Right ventricle myocardium inferior (tissue), 1 donor: Measurements from ENCODE around the gene WFIKKN1. TPM values are rescaled to one million over a fixed set of nuclear protein-coding genes. Genes with fewer than 3 reads are reported as not detected.

ENCODE experiments used
- ATAC-seq: fragments of 200-7000 bp; cut with Tn5 transposase; one replicate; pipeline ENCODE4 v1.9.1; 2020; ENCODE audit warnings: mild to moderate bottlenecking, moderate library complexity
- DNase-seq: peaks from one replicate; pipeline ENCODE4 v3.0.0; 2021; ENCODE audit errors: missing footprints
- intact Hi-C: fragments of 100-400 bp; cut with DNase I; formaldehyde crosslinking; loops from one replicate; pipeline ENCODE4 v1.11.0; 2022
- total RNA-seq: library from RNA; stranded (reverse); fragmentation: NEBNext Ultra II Directional; extraction: Animal tissue kit (Norgen Biotek cat#: 25700); gene quantifications from one replicate; pipeline ENCODE4 v1.2.1, GENCODE V29; 2021
- donor health status: DM: no; HTN: yes; CAD: no; lungs with severe emphysema.

WFIKKN1 gene
- total RNA-seq, 1 donor from 2014 or later = 0.16 TPM

- intact Hi-C loops = no loop called here
- ATAC-seq (peak; percentile 36), DNase-seq (no peak)
These were observed 15.3 kb downstream of the WFIKKN1 start for GRCh38 chr16:645852-646678.

- intact Hi-C loops = no loop called here
- no peak for DNase-seq
These were observed 15.9 kb downstream of the WFIKKN1 start for GRCh38 chr16:646679-647172.

GRCh38 chr16:647173-647902 lies 16.6 kb downstream of the WFIKKN1 start:
- DNase-seq (no peak), ATAC-seq (no peak)
- intact Hi-C loops = no loop called here

More at GRCh38 chr16:646679-647172, 15.9 kb downstream of the WFIKKN1 start:
- ATAC-seq = no peak

- ATAC-seq (no peak), DNase-seq (no peak)
- intact Hi-C loops = no loop called here
These were observed 17.4 kb downstream of the WFIKKN1 start for GRCh38 chr16:648071-648780.

- DNase-seq (peak; percentile 97), ATAC-seq (peak; percentile 81)
- intact Hi-C loops = no loop called here
These were observed 18.2 kb downstream of the WFIKKN1 start, which contains the start of gene WDR90 for GRCh38 chr16:648781-649589. WDR90 (plus strand) TSS chr16:649365; CDS start chr16:649417, 52 bp downstream.

- intact Hi-C loops = no loop called here
- ATAC-seq = no peak
- DNase-seq = no peak
These were observed 18.8 kb downstream of the WFIKKN1 start for GRCh38 chr16:649631-650030.

- no peak for ATAC-seq
- DNase-seq = no peak
- intact Hi-C loops = no loop called here
These were observed 21.1 kb downstream of the WFIKKN1 start for GRCh38 chr16:651844-652243.

GRCh38 chr16:652454-653305 lies 21.9 kb downstream of the WFIKKN1 start:
- intact Hi-C loops = no loop called here
- no peak for DNase-seq
- ATAC-seq = no peak

- intact Hi-C loops = no loop called here
- ATAC-seq (no peak), DNase-seq (no peak)
These were observed 23.2 kb downstream of the WFIKKN1 start for GRCh38 chr16:654034-654433.

- intact Hi-C loops = no loop called here
- ATAC-seq = no peak
- DNase-seq = no peak
These were observed 26.7 kb downstream of the WFIKKN1 start for GRCh38 chr16:657487-657886.

GRCh38 chr16:658679-659571 lies 28.1 kb downstream of the WFIKKN1 start:
- intact Hi-C loops = no loop called here
- DNase-seq (no peak), ATAC-seq (no peak)

- intact Hi-C loops = loop anchor here (5.0 kb wide), 1 partner anchor 72 kb away; no protein-coding TSS in a partner anchor
- DNase-seq (no peak), ATAC-seq (no peak)
These were observed 28.8 kb downstream of the WFIKKN1 start for GRCh38 chr16:659618-660017.

- DNase-seq (no peak), ATAC-seq (no peak)
- intact Hi-C loops = loop anchor here (5.0 kb wide), 1 partner anchor 73 kb away; no protein-coding TSS in a partner anchor
These were observed 29.3 kb downstream of the WFIKKN1 start for GRCh38 chr16:660132-660458.

GRCh38 chr16:660459-661183 lies 29.8 kb downstream of the WFIKKN1 start:
- ATAC-seq = peak; percentile 89
- intact Hi-C loops = loop anchor here (5.0 kb wide), 1 partner anchor 73 kb away; no protein-coding TSS in a partner anchor
- DNase-seq = peak; percentile 96

- DNase-seq (no peak), ATAC-seq (no peak)
- intact Hi-C loops = loop anchor here (5.0 kb wide), 1 partner anchor 74 kb away; no protein-coding TSS in a partner anchor
These were observed 30.5 kb downstream of the WFIKKN1 start for GRCh38 chr16:661184-661821.
